ENCODE results near the gene S1PR2.

DNA sequence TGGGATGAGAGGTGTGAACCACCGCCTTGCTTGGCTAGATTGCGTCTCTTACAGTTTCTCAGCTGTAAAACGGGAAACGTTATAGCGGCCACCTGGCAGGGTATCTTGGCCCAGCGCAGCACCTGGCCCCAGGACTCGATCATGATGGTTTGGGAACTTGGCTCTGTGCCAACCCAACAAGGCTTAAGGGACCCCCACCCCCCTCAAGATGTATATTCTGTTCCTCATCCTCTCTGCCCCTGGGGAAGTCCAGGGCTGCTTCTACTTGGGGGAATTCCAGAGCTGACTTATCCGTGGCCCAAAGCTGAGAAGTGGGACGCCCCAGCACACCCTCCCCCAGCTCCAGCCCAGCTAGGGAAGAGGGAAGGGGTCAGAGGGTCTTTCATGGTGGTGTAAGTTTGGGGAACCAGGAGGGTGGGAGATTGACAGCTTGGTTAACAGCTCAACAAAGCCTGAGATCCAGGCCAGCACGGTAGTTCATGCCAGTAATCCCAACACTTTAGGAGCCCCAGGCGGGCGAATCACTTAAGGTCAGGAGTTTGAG is 40.5 kb upstream of the S1PR2 start:
- TF ChIP-seq CTCF (IDR thresholded peaks at IDR 0.05) = no peak
- TF ChIP-seq POLR2A (IDR thresholded peaks at IDR 0.05) = no peak
